ENCODE data around the gene AP2A1. TPM values are rescaled to one million over a fixed set of nuclear protein-coding genes. Genes with fewer than 3 reads are reported as not detected.

AP2A1 gene
- polyA plus RNA-seq, 2 of the 4 experiments (the other 2 are of a cell fraction), result 36.6 to 58.6 TPM

DNA sequence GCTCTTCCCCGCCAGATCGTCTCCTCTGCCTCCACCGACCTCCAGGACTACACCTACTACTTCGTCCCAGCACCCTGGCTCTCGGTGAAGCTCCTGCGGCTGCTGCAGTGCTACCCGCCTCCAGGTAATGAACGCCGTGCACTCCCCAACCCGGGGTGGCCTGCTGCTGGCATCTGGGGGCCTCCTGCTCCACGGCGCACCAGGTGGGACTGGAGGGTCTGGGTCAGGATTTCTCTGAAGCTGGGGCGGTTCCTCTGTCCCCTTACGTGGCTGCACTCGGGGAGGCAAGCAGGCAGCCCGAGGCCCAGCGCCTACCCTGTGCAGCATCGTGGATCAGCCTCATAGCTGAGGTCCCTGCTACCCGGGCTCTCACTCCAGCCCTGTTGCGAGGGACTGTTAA lies 28.8 kb downstream of the AP2A1 start:
- Histone ChIP-seq H3K27ac (no peak overlapping the region), H3K4me2 (no peak overlapping the region), H3K4me1 (peaks cover 5% of the 10 kb centered on the region; the same call in 1 of the 3 replicates), H3K4me3 (no peak overlapping the region), H3K9me3 (no peaks in the 10 kb centered on the region)
- ChIA-PET CTCF (interaction anchor here (0.6 to 1.7 kb wide), 5 partner anchors 8 to 123 kb away, joined by 3 to 7 read pairs (median 4); no protein-coding TSS in a partner anchor), POLR2A (no interaction called here)
- 93% methylated on average over 20 of the region's 20 CpGs for WGBS (ENCODE audit: missing lambda C conversion rate)
- no peak for ATAC-seq
- DNase-seq (ENCODE audit: low read depth in 1 of 2, low spot score in 1 of 2), result no peak
- TF ChIP-seq CHD4 (IDR thresholded peaks at IDR 0.05; ENCODE audit: borderline replicate concordance) (no peak), MAFK (IDR thresholded peaks at IDR 0.05; ENCODE audit: partially characterized antibody) (no peak), ESRRA (IDR thresholded peaks at IDR 0.05; ENCODE audit: borderline replicate concordance, low read length) (no peak), CEBPB (IDR thresholded peaks at IDR 0.05) (no peak), CBX2 (IDR thresholded peaks at IDR 0.05; ENCODE audit: borderline replicate concordance, low read depth) (no peak), MAX (IDR thresholded peaks at IDR 0.05) (no peak), PBX3 (IDR thresholded peaks at IDR 0.05) (no peak)
- TF ChIP-seq, protein P1, sequence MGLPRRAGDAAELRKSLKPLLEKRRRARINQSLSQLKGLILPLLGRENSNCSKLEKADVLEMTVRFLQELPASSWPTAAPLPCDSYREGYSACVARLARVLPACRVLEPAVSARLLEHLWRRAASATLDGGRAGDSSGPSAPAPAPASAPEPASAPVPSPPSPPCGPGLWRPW (IDR thresholded peaks at IDR 0.05), result no peak
- FAIRE-seq, result no peak

GRCh38 chr19:49798574-49798973 lies 31.8 kb downstream of the AP2A1 start:
- WGBS (ENCODE audit: missing lambda C conversion rate), result 95% methylated on average over 11 of the region's 11 CpGs
- FAIRE-seq, result no peak
- POLR2A ChIA-PET, result no interaction called here

GRCh38 chr19:49799271-49799797 lies 32.5 kb downstream of the AP2A1 start:
- POLR2A ChIA-PET, result no interaction called here
- 97% methylated on average over 27 of the region's 28 CpGs for WGBS (ENCODE audit: missing lambda C conversion rate)
- TF ChIP-seq REST (IDR thresholded peaks at IDR 0.05), result no peak
- TF ChIP-seq EHMT2 (IDR thresholded peaks at IDR 0.05; ENCODE audit: low read depth), result no peak
- H3K9me3 ChIP-seq, result no peaks in the 10 kb centered on the region
- H3K27ac ChIP-seq, result no peak overlapping the region
- peaks cover 5% of the 10 kb centered on the region; the same call in 2 of the 3 replicates for H3K4me1 ChIP-seq
- no peak for FAIRE-seq
- no peak overlapping the region for H3K4me2 ChIP-seq
- DNase-seq (ENCODE audit: low read depth in 1 of 2, low spot score in 1 of 2), result no peak
- no peak overlapping the region for H3K4me3 ChIP-seq
- ATAC-seq, result no peak
- CTCF ChIA-PET, result interaction anchor here (0.9 kb wide), 1 partner anchor 16 kb away, joined by 4 read pairs; no protein-coding TSS in a partner anchor

More at GRCh38 chr19:49798574-49798973, 31.8 kb downstream of the AP2A1 start:
- Histone ChIP-seq H3K4me3 (no peak overlapping the region), H3K9me3 (no peaks in the 10 kb centered on the region), H3K4me2 (no peak overlapping the region), H3K27ac (no peak overlapping the region), H3K4me1 (peaks cover 5% of the 10 kb centered on the region; the same call in 2 of the 3 replicates)
- TF ChIP-seq EHF (CRISPR knock-in tag; IDR thresholded peaks at IDR 0.05) (no peak), ZFP36 (IDR thresholded peaks at IDR 0.05; ENCODE audit: borderline replicate concordance, partially characterized antibody) (no peak), BHLHE40 (IDR thresholded peaks at IDR 0.05; ENCODE audit: low read depth, low read length) (no peak), CBX2 (IDR thresholded peaks at IDR 0.05; ENCODE audit: borderline replicate concordance, low read depth) (no peak), RARB (CRISPR knock-in tag; IDR thresholded peaks at IDR 0.05) (no peak), NPAS2 (CRISPR knock-in tag; IDR thresholded peaks at IDR 0.05; ENCODE audit: borderline replicate concordance) (no peak), RCOR1 (IDR thresholded peaks at IDR 0.05; ENCODE audit: low read depth, low read length) (no peak), CEBPB (IDR thresholded peaks at IDR 0.05) (no peak), MAX (IDR thresholded peaks at IDR 0.05) (no peak), CHD2 (IDR thresholded peaks at IDR 0.05; ENCODE audit: low read length, partially characterized antibody) (no peak), HEYL (CRISPR knock-in tag; IDR thresholded peaks at IDR 0.05) (no peak), CHD4 (IDR thresholded peaks at IDR 0.05; ENCODE audit: borderline replicate concordance) (no peak), SMC3 (IDR thresholded peaks at IDR 0.05) (no peak), RFX5 (IDR thresholded peaks at IDR 0.05) (no peak), EHMT2 (IDR thresholded peaks at IDR 0.05; ENCODE audit: low read depth) (no peak), ZC3H11A (IDR thresholded peaks at IDR 0.05) (no peak)
- CTCF ChIA-PET, result interaction anchor here (0.8 to 0.9 kb wide), 2 partner anchors 15 to 114 kb away, joined by 4 read pairs; no protein-coding TSS in a partner anchor
- ATAC-seq (no peak), DNase-seq (ENCODE audit: low read depth in 1 of 2, low spot score in 1 of 2) (no peak)

Measured in A549 (cell line).